HG03432 (cell line): ENCODE measurements around the gene IQCN.

Experiments used
- ATAC-seq: cut with Tn5 transposase; IDR thresholded peaks from one replicate; pipeline ENCODE4 v1.9.1; 2021; ENCODE audit warnings: mild to moderate bottlenecking, moderate library complexity; ENCODE audit not compliant: unreplicated experiment

IQCN gene

DNA sequence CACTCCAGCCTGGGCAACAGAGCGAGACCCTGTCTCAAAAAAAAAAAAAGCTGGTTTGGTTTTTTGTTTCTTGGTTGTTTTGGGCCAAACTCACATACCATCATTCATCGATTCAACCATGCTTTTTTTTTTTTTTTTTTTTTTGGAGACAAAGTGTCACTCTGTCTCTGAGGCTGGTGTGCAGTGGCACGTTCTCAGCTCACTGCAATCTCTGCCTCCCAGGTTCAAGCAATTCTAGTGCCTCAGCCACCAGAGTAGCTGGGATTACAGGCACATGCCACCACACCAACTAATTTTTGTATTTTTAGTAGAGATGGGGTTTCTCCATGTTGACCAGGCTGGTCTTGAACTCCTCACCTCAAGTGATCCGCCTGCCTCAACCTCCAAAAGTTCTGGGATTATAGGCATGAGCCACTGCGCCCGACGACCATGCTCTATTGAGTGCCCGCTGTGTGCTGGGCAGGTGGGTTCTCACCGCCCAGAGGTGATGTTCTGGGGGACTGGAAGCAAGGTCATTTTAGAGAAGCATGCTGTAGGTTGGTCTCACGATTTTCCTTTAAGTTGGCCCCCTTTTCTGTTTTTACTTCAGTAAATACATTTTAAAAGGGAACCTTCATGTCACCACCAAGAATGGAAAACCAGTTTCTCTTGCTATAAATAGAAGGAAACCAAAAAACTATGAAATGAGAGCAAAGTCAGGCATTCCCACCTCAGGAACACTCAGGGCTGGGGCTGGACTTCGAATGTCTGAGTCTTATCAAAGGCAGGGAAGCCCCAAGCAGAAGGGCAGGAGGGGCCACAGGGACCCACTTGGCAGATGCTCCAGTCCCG is 15.4 kb upstream of the IQCN start:
- no peak for ATAC-seq

DNA sequence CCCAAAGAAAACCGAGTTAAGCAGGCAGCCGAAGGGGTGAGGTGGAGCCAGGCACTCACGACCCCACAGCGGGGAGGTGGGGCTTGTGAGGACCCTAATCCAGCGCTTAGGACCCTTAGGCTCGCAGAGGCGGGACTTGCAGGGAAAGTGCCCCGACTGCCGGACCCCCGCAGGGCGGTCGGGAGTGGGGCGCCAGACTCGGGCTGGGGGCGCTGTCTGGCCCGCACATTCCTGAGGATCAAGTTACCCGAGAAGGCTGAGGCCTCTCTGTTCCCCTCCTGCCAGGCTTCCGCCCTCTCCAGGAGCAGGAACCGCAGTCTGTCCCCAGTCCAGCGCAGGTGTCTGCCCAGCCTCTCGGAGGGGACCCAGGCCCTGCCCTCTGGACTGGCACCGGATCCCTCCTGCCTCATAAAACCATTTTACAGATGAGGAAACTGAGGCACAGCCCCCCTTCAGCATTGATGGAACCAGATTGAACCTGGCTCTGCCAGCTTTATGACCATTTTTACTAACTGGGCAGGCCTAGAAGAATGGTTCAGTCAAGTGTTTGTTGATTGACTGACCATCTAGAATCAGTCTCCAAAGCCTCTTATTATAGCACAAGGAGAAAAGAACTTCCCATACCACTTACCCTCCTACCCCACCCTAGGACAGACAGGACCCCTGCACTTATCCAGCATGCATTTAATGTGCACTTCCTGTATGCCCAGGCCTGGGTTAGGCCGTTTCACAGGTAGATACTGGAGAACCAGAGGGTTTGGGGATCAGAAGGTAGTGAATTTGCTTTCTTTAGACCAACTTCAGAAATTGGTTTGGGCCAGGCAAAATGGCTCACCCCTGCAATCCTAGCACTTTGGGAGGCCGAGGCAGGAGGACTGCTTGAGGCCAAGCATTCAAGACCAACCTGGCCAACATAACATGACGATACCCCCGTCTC is 13.9 kb upstream of the IQCN start:
- ATAC-seq: no peak

DNA sequence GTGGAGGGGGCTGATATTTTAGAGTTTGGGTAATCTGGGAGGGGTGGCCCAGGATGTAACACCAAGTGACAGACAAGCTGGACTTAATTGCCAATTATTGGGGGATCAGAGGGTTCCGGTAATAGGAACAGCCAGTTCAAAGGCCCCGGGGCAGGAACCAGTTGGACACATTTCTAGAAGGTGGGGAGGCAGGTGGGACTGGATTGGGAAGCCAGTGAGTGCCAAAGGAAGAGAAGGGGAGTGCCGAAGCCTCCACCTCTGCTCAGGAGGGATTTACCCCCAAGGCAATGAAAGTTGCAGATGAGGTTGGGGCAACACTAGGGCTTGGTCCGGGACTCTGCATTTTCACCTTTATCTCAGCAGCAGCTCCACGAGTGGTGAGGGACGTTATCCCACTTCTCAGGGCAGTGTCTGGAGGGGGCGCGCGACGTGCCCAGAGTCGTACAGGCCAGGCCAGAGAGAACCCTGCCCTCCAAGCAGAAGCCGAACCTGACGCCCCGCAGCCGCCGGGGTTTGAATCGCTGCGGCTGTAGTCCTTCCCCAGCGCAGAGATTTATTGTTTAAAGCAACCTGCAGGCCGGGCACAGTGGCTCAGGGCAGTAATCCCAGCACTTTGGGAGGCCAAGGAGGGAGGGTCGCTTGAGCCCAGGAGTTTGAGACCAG is 12.9 kb upstream of the IQCN start:
- no peak for ATAC-seq

DNA sequence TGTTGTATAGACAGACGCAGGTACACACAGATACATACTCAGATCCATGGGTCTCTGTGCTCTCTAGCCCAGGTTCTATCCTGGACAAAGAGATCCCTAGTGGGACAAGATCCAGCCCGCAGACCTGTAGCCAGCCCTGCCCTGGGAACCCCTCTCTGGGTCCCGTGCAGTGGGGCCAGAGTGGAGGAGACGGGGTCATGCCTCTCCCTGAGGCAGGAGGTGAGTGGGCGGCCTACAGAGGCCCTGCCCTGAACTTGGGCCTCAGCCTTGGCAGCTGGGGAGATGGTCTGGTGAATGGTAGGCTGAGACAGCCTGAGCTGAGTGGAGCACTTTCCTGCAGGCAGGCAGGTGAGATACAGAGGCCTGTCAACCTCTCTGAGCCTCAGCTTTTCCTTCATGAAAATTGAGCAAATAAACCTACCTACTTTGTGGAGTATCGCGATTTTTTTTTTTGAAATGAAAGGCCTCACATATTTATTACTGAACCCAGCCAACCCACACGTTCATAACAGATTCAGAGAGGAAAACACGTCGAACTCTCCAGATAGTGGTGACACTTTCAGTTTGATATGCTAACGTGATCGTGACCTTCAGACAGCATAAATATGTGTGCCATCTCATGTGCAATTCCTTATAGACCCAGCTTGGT is 10.6 kb upstream of the IQCN start:
- ATAC-seq: no peak

DNA sequence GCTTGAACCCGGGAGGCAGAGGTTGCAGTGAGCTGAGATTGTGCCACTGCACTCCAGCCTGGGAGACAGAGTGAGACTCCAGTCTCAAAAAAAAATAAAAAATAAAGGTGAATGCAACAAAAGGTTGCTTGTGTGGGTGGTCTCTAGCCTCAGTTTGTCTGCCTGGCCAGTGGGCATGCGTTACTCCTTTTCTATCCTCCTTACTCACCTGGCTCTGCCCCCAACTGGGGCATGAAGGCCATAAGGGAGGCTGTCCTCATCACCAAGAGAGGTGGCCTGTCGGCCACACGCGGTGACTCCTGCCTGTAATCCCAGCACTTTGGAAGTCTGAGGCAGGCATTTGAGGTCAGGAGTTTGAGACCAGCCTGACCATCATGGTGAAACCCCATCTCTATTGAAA is 9.1 kb upstream of the IQCN start:
- no peak for ATAC-seq

DNA sequence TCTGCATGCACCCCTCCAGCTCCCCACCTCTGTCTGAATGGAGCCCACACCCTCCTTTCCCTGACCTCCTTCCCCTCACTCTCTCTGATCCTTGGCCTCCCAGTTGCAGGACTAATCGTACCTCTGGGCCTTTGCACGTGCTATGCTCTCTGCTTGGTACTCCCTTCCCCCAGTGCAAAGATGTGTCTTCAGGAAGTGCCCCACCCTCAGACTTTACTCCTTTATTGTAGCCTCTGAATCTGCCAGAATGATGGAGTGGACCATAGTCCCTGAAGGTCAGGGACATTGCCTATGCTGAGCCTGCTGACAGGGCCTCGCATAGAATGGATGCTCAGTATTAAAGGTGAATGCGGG is 8.5 kb upstream of the IQCN start:
- ATAC-seq: no peak

DNA sequence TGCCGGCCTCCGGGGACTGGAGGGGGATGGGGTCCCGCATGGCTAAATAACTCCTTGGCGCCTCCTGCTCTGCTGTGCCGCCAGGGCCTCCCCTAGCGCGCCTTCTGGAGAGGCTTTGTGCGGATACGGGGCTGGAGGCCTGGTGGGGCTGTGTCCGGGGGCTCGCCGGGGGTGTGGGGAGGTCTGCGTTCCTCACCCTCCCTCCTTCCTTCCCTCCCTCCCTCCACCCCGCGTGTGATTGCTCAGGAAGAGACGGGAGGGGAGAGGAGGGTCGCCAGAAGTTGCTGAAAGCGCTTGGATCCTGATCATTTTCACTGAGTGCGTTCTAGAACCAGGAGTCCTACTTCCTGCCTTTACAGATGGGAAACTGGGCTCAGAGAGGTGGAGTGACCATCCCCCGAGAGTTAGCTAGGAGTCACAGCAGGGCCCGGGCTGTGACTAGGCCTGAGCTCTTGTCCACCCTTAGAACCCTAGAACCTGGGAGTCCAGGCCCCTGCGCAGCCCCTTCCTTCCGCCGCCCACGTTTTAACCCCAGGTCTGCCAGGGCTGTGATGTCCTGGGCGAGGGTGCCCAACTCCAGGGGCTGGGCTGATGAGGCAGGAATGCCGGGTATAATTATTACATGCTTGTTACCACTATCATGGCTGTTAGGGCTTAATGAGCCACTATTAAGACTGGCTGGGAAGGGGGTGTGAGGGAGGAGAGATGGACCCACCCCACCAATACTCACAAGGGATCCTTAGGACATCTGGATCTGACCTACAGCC is 8.0 kb upstream of the IQCN start:
- no peak for ATAC-seq

DNA sequence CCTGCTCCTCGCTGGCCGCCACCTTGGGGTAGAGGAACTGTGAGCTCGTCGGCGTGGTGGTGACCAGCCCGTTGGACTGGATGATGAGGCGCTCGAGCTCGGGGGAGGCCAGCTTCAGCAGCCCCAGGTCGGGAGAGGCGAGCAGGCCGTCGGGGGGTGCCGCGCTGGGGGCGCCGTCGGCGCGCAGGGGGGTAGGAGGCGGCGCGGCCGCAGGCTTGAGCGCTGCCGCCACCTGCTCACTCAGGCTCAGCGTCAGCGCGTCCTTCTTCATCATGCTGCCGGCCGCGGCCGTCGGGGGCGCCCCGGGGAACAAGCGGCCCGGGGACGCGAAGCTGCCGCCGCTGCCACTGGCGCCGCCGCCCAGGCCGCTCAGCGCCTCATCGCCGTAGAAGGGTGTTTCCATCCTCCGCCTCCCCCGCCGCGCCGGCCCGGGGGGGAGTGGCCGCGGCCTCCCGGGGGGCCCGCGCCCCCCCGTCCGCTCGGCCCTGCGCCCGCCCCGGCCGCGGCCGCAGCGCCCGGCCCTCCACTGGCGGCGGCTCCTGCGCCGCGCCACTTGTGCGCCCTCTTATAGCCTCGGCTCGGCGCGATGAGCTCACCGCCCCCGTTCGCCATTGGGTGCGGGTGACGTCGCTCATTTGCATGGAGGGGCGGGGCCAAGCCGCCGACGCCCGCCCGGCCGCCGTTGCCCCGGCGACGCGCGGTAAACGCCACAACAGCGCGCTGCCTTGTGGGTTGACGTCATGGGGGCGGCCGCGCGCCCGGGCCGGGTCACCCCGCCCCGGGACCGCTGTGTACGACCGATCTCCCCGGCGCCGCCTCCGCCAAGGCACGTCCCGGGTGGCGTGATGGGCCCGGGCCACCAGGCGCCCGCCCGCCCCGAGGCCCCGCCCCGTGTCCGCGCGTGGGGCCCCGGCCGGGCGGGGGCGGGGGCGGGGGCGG is 7.1 kb upstream of the IQCN start, which contains the start of gene JUND:
JUND (minus strand) TSS at position 541 of the 939 bp plus-strand sequence; CDS start at position 403, 138 bp downstream.
- ATAC-seq: peak; percentile 60

DNA sequence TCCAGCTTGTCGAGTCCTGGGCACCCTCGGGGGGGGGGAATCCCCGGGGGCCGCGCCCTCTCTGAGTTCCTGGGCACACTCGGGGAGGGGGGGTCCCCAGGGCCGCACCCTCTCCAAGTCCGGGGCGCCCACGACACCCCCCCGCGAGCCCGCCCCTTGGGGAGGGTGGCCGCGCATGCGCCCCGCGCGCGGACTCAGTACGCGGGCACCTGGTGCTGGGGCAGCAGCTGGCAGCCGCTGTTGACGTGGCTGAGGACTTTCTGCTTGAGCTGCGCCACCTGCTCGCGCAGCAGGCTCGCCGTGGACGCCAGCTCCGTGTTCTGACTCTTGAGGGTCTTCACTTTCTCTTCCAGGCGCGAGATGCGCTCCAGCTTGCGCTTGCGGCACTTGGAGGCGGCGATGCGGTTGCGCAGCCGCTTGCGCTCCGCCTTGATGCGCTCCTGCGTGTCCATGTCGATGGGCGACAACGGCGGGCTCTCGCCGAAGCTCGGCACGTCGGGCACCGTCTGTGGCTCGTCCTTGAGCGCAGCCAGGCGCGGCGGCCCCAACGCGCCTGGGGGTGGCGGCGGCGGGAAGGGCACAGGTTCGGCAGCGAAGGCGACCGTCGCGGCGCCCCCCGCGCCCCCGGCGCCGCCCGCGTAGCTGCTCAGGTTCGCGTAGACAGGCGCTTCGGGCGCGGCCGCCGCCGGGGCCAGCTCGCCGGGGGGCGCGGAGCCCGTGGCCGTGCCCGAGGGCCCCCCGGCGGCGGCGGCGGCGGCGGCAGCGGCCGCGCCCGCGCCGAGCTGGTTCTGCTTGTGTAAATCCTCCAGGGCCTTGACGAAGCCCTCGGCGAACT is 6.2 kb upstream of the IQCN start:
- ATAC-seq: peak; percentile 18

DNA sequence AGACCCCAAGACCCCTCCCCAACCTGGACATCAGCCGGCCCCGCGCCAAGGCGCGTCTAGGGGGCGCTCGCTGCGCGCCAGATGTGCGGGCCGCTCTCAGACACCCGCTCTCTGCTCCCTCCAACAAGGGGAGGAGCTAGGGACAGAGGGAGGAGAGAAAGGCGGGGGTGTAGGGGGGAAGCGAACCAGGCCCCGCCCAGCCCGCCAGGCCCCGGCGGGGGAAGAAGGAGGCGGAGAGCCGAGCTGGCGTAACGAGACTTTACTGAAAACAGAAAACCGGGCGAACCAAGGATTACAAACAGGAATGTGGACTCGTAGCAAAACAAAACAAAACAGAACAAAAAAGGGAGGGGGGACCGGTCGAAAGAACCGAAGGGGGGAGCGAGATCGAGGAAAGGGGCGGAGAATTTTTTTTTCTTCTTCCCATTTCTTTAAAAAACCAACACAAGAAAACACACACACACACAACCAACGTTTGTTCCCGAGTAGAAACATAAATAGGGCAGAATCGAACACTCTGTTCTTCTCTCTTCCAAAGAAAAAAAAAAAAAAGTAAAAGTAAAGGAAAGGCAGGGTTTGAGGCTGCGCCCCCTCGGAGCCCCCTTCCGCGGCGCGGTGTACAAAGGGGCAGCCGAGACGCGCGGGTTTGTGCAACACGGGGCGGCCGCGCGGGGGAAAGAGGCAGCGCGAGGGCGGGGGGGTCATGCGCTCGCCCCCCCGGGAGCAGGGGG is 5.4 kb upstream of the IQCN start:
- peak; percentile 21 for ATAC-seq

DNA sequence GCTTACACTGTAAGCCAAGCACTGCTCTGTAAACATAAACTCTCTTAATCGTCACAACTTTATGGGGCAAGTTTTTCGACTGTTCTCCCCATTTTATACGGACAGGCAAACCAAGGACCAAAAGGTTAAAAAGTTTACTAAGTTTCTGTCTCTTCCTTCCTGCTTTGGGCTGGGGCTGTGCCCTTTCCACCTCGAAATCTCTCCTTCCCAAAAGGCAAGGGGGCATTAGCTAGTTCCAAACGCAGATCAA is 4.9 kb upstream of the IQCN start:
- no peak for ATAC-seq

DNA sequence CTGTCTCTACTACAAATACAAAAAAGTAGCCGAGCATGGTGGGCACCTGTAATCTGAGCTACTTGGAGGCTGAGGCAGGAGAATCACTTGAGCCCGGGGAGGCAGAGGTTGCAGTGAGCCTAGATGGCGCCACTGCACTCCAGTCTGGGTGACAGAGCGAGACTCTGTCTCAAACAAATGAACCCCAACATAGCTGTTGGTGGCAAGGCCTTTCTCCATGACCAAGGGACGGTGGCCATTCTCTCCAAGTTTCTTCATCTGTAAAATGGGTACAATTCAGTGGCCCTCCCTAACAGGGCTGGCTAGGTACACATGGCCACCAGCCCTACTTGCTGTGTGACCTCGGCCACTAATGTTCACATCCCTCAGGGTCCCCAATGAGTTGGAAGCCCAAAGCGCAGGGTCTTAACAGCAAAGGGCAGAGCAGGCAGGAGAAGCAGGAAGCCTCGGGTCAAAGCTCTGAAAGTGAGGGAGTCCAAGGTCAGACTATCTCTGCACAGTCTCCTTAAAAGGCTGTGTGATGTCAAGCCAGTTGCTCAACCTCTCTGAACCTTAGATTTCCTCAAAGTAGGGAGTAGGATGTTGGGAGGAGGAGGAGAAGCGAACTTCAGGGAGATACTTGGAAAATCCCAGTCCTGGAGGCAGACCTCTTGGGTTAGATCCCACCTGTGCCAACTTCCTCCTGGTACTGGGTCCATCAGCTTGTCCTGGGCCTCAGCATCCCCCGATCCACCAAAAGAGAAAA is 4.4 kb upstream of the IQCN start:
- ATAC-seq: no peak

DNA sequence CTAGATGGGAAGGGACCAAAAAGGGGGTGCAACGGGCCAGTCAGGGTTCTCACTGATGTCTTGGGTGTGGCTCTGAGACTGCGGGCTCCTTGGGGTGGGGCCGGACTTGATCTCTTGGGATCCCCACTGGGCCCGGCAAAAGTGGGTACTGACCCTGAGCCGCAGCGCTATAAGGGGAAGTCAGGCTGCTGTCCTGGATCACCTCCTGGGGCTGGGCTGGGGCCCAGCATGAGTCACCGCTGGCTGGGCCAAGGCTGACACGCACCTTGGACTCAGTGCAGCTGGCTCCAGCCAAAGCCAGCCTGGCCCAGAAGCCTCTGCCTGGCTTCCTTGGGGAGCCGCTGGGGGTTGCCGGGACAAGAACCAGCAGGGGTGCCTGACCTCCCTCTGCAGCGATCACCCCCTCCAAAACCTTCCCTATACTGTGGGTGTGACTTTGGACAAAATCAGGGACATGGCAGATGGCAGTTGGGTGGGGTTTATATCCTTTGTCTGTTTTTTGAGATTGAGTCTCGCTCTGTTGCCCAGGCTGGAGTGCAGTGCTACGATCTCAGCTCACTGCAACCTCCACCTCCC is 617 bp upstream of the IQCN start:
- ATAC-seq: no peak

DNA sequence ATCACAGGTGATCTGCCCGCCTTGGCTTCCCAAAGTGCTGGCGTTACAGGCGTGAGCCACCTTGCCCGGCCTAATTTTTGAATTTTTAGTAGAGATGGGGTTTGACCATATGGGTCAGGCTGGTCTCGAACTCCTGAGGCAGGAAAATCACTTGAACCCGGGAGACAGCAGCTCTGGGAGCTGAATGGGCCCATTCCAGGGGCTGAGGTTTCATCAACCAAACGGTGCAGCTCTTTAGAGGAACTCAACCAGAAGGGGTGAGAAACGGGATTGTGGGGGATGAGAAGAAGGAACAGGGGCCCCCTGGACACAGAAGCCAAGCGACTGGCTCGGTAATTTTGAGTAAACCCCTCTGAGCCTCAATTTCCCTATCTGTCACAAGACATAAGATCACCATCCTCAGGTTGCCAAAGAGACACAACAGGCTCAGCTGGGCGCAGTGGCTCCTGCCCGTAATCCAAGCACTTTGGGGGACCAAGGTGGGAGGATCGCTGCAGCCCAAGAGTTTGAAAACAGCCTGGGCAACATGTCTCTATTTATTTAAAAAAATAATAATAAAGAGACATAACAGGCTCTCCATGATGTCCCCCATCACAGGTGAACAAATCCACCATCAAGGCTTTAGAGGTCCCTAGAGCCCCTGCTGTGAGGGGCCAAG is 562 bp downstream of the IQCN start:
- no peak for ATAC-seq

DNA sequence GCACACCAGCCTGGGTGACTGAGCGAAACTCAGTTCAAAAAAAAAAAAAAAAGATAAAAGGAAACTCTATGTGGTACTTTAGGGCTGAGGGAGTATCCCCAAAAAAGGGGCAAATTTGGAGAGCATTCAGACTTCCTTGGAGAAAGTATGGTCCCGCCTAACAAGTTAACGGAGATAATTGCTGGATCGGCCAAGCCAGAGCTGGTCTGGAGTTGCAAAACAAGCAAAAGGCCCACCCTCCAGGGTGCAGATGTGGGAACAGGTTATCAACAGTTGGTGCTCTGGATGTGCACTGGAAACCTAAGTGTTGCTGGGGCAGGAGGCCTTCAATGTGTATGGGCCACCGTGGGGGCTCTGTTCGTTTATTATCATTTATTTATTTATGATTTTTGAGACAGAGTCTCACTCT is 2.8 kb downstream of the IQCN start:
- no peak for ATAC-seq

DNA sequence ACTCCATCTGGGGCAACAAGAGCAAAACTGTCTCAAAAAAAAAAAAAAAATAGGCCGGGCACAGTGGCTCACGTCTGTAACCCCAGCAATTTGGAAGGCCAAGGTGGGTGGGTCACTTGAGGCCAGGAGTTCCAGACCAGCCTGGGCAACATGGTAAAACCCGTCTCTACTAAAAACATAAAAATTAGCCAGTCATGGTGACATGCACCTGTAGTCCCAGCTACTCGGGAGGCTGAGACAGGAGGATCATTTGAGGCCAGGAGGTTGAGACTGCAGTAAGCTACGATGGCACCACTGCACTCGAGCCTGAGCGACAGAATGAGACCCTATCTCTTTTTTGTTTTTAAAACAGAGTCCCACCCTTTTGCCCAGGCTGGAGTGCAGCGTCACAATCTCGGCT is 3.9 kb downstream of the IQCN start:
- no peak for ATAC-seq
